ENCODE measurements around the gene ABCG4. TPM values are rescaled to one million over a fixed set of nuclear protein-coding genes. Genes with fewer than 3 reads are reported as not detected.

ABCG4 gene
- total and polyA plus RNA-seq, 9 of the 15 experiments (the other 6 are each of a cell fraction or from before 2014, with no cell fraction given), result 0.03 to 0.11 (median 0.07) TPM; not detected in 4

DNA sequence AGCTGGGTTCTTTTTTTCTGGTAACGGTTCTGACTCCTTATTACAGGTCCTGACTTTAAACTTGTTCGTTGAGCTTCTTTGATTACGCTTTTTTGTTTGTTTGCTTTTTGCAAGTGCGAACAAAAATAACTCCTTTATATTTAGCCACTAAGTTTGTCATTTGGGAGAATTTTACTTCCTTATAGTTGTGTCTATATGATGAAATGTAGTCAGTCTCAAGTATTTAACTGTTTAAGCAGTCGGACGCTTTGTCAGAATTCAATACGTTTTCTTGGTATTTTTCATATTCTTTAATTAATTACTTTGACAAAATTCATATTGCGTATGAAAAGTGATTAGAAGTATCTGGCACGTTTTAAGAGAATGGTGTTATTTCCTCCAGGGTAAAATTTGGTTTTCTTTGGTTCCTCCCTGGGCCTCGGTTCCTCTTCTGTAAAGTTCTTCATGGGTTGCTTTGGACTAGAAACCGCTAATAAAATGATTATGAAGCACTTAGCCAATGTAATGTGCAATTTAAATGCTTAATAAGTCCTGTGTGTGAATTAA, 58.6 kb downstream of the ABCG4 start (continued):
- TF ChIP-seq, protein P1, sequence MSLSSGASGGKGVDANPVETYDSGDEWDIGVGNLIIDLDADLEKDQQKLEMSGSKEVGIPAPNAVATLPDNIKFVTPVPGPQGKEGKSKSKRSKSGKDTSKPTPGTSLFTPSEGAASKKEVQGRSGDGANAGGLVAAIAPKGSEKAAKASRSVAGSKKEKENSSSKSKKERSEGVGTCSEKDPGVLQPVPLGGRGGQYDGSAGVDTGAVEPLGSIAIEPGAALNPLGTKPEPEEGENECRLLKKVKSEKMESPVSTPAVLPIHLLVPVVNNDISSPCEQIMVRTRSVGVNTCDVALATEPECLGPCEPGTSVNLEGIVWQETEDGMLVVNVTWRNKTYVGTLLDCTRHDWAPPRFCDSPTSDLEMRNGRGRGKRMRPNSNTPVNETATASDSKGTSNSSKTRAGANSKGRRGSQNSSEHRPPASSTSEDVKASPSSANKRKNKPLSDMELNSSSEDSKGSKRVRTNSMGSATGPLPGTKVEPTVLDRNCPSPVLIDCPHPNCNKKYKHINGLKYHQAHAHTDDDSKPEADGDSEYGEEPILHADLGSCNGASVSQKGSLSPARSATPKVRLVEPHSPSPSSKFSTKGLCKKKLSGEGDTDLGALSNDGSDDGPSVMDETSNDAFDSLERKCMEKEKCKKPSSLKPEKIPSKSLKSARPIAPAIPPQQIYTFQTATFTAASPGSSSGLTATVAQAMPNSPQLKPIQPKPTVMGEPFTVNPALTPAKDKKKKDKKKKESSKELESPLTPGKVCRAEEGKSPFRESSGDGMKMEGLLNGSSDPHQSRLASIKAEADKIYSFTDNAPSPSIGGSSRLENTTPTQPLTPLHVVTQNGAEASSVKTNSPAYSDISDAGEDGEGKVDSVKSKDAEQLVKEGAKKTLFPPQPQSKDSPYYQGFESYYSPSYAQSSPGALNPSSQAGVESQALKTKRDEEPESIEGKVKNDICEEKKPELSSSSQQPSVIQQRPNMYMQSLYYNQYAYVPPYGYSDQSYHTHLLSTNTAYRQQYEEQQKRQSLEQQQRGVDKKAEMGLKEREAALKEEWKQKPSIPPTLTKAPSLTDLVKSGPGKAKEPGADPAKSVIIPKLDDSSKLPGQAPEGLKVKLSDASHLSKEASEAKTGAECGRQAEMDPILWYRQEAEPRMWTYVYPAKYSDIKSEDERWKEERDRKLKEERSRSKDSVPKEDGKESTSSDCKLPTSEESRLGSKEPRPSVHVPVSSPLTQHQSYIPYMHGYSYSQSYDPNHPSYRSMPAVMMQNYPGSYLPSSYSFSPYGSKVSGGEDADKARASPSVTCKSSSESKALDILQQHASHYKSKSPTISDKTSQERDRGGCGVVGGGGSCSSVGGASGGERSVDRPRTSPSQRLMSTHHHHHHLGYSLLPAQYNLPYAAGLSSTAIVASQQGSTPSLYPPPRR (CRISPR knock-in tag; IDR thresholded peaks at IDR 0.05; ENCODE audit: borderline replicate concordance), result no peak
- TF ChIP-seq ZKSCAN8 (CRISPR knock-in tag; IDR thresholded peaks at IDR 0.05), result no peak
- TF ChIP-seq GABPB2 (CRISPR knock-in tag; conservative IDR thresholded peaks at IDR 0.05), result no peak
- TF ChIP-seq FUS (optimal IDR thresholded peaks at IDR 0.05; ENCODE audit: low read depth, low read length), result no peak
- TF ChIP-seq, protein P2, sequence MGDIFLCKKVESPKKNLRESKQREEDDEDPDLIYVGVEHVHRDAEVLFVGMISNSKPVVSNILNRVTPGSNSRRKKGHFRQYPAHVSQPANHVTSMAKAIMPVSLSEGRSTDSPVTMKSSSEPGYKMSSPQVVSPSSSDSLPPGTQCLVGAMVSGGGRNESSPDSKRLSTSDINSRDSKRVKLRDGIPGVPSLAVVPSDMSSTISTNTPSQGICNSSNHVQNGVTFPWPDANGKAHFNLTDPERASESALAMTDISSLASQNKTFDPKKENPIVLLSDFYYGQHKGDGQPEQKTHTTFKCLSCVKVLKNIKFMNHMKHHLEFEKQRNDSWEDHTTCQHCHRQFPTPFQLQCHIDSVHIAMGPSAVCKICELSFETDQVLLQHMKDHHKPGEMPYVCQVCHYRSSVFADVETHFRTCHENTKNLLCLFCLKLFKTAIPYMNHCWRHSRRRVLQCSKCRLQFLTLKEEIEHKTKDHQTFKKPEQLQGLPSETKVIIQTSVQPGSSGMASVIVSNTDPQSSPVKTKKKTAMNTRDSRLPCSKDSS (IDR thresholded peaks at IDR 0.05; ENCODE audit: low read depth, partially characterized antibody), result no peak
- TF ChIP-seq ZC3H11A (IDR thresholded peaks at IDR 0.05; ENCODE audit: low read depth, low read length), result no peak
